Left ventricle myocardium inferior (tissue), 1 donor: ENCODE measurements around the gene NUDT21. TPM values are rescaled to one million over a fixed set of nuclear protein-coding genes. Genes with fewer than 3 reads are reported as not detected.

ENCODE experiments used
- DNase-seq: peaks from one replicate; pipeline ENCODE4 v3.0.0-alpha.2; 2020
- H3K27ac ChIP-seq: fragments of 200-600 bp; replicated peaks from 2 replicates; pipeline ENCODE4 v1.8.0; 2021
- H3K27me3 ChIP-seq: fragments of 200-600 bp; 2 replicates; pipeline ENCODE4 v1.8.0; 2021; ENCODE audit warnings: low read depth
- H3K36me3 ChIP-seq: fragments of 200-600 bp; 2 replicates; pipeline ENCODE4 v1.8.0; 2021
- H3K4me1 ChIP-seq: fragments of 200-600 bp; 2 replicates; pipeline ENCODE4 v1.8.0; 2021
- H3K4me3 ChIP-seq: fragments of 200-600 bp; 2 replicates; pipeline ENCODE4 v1.8.0; 2021; ENCODE audit warnings: mild to moderate bottlenecking, moderate library complexity
- H3K9me3 ChIP-seq: fragments of 200-600 bp; replicated peaks from 2 replicates; pipeline ENCODE4 v1.8.0; 2021
- CTCF ChIP-seq: fragments of 200-600 bp; IDR thresholded peaks from 2 replicates; pipeline ENCODE4 v1.8.0; 2021; ENCODE audit warnings: antibody characterized with exemption, mild to moderate bottlenecking, borderline replicate concordance
- intact Hi-C: fragments of 100-400 bp; cut with micrococcal nuclease; formaldehyde crosslinking; loops from one replicate; pipeline ENCODE4 v1.11.0; 2022
- total RNA-seq: library from RNA; stranded (reverse); fragmentation: NEBNext Ultra II Directional; extraction: Animal tissue kit (Norgen Biotek cat#: 25700); gene quantifications from one replicate; pipeline ENCODE4 v1.2.1, GENCODE V29; 2021
- donor health status: DM: no; HTN: yes; CAD: no; lungs with severe emphysema.

NUDT21 gene
- total RNA-seq, 1 donor from 2014 or later, result 59.5 TPM

GRCh38 chr16:56478281-56479049 lies 27.3 kb upstream of the NUDT21 start:
- Histone ChIP-seq H3K4me1 (peaks cover 8% of the 10 kb centered on the region), H3K27me3 (no peaks in the 10 kb centered on the region), H3K4me3 (no peak overlapping the region), H3K27ac (no peak overlapping the region), H3K9me3 (no peaks in the 10 kb centered on the region), H3K36me3 (peaks cover 98% of the 10 kb centered on the region)
- no peak for DNase-seq
- intact Hi-C loops, result no loop called here
- TF ChIP-seq CTCF, result no peak

GRCh38 chr16:56477096-56477878 lies 26.2 kb upstream of the NUDT21 start:
- no peak for DNase-seq
- H3K4me3 ChIP-seq, result no peak overlapping the region
- H3K27ac ChIP-seq, result no peak overlapping the region
- H3K4me1 ChIP-seq, result no peaks in the 10 kb centered on the region
- peaks cover 98% of the 10 kb centered on the region for H3K36me3 ChIP-seq
- H3K27me3 ChIP-seq, result no peaks in the 10 kb centered on the region
- intact Hi-C loops, result no loop called here
- no peaks in the 10 kb centered on the region for H3K9me3 ChIP-seq
- TF ChIP-seq CTCF, result no peak

GRCh38 chr16:56475201-56475600 lies 24.1 kb upstream of the NUDT21 start:
- H3K4me3 ChIP-seq, result no peak overlapping the region
- intact Hi-C loops, result no loop called here
- H3K27me3 ChIP-seq, result no peaks in the 10 kb centered on the region
- peaks cover 98% of the 10 kb centered on the region for H3K36me3 ChIP-seq
- no peaks in the 10 kb centered on the region for H3K4me1 ChIP-seq
- no peak overlapping the region for H3K27ac ChIP-seq
- no peaks in the 10 kb centered on the region for H3K9me3 ChIP-seq
- no peak for DNase-seq
- TF ChIP-seq CTCF, result no peak

GRCh38 chr16:56470666-56471065 lies 19.5 kb upstream of the NUDT21 start:
- TF ChIP-seq CTCF, result no peak
- no peak for DNase-seq
- no peak overlapping the region for H3K27ac ChIP-seq
- intact Hi-C loops, result no loop called here
- H3K4me1 ChIP-seq, result no peaks in the 10 kb centered on the region
- no peaks in the 10 kb centered on the region for H3K9me3 ChIP-seq
- H3K27me3 ChIP-seq, result no peaks in the 10 kb centered on the region
- no peak overlapping the region for H3K4me3 ChIP-seq
- H3K36me3 ChIP-seq, result peaks cover 99% of the 10 kb centered on the region

- Histone ChIP-seq H3K27me3 (no peaks in the 10 kb centered on the region), H3K27ac (no peak overlapping the region), H3K4me3 (no peak overlapping the region), H3K4me1 (no peaks in the 10 kb centered on the region), H3K9me3 (no peaks in the 10 kb centered on the region), H3K36me3 (peaks cover 99% of the 10 kb centered on the region)
- intact Hi-C loops, result no loop called here
- no peak for DNase-seq
- TF ChIP-seq CTCF, result no peak
Measured at GRCh38 chr16:56470232-56470631, 19.1 kb upstream of the NUDT21 start.
